Gastrocnemius medialis (tissue), 4 donors: ENCODE data around the gene SYT2. TPM values are rescaled to one million over a fixed set of nuclear protein-coding genes. Genes with fewer than 3 reads are reported as not detected.

ENCODE experiments used
- ATAC-seq, 2 donors: fragments of 150-250 bp; one replicate each; pipeline ENCODE4 v1.9.1; 2016
- DNase-seq, 2 donors: peaks; one replicate each; pipeline ENCODE4 v3.0.0-alpha.2; 2019
- H3K27ac ChIP-seq, 4 donors: fragments of 200-600 bp; sonication (generic); 1 replicate in 1 of 4; 2 replicates in 3 of 4; pipeline ENCODE4 v1.5.1; 2016 to 2018; ENCODE audit warnings: mild to moderate bottlenecking in 2 of 4, moderate library complexity in 1 of 4
- H3K27me3 ChIP-seq, 3 donors: fragments of 200-600 bp; sonication (generic) in 2 of 3; 1 replicate in 1 of 3; 2 replicates in 2 of 3; pipeline versions ENCODE4 v1.5.1 to v1.6.0; 2016 to 2019; ENCODE audit warnings: mild to moderate bottlenecking in 1 of 3, moderate library complexity in 1 of 3
- H3K36me3 ChIP-seq, 2 donors: fragments of 200-600 bp; sonication (generic) in 1 of 2; one replicate each; pipeline ENCODE4 v1.5.1; 2017 to 2018
- H3K4me1 ChIP-seq, 2 donors: fragments of 200-600 bp; sonication (generic) in 1 of 2; one replicate each; pipeline ENCODE4 v1.5.1; 2016 to 2017; ENCODE audit warnings: mild to moderate bottlenecking in 2 of 2
- H3K4me3 ChIP-seq, 4 donors: fragments of 200-600 bp; sonication (generic) in 3 of 4; 1 replicate in 1 of 4; 2 replicates in 3 of 4; pipeline ENCODE4 v1.5.1; 2016 to 2019; ENCODE audit warnings: mild to moderate bottlenecking in 2 of 4
- H3K9me3 ChIP-seq, 3 donors: fragments of 200-600 bp; sonication (generic) in 2 of 3; 1 replicate in 1 of 3; 2 replicates in 2 of 3; pipeline ENCODE4 v1.5.1; 2016 to 2019
- CTCF ChIP-seq, 5 experiments: fragments of 450-650 bp in 3 of 5; fragments of 200-600 bp in 2 of 5; sonication (generic) in 2 of 5; IDR thresholded peaks in 4 of 5; conservative IDR thresholded peaks in 1 of 5; 1 replicate in 4 of 5; 2 replicates in 1 of 5; pipeline ENCODE4 v1.5.1; 2016 to 2019; ENCODE audit warnings: antibody characterized with exemption in 5 of 5, mild to moderate bottlenecking in 3 of 5, moderate library complexity in 3 of 5
- POLR2A ChIP-seq, 2 donors: fragments of 450-650 bp; IDR thresholded peaks; one replicate each; pipeline ENCODE4 v1.6.1; 2017; ENCODE audit warnings: antibody characterized with exemption in 2 of 2, mild to moderate bottlenecking in 2 of 2, moderate library complexity in 2 of 2
- in situ Hi-C, 4 donors: fragments of 200-750 bp; cut with MboI; loops; one replicate each; pipeline versions ENCODE4 v1.15.0 to v1.8.0; 2017; ENCODE audit warnings: low sequenced_read_pairs in 4 of 4
- intact Hi-C: fragments of 100-400 bp; cut with DNase I; formaldehyde crosslinking; loops from one replicate; pipeline ENCODE4 v1.15.1; 2023; ENCODE audit warnings: low total_unique reads
- total RNA-seq, 4 donors: library from RNA; depleted of rRNA; stranded (reverse); fragments of >200 nt; gene quantifications; one replicate each; pipeline versions ENCODE4 v1.1.0 to v1.2.3, GENCODE V29; 2016

The SYT2 gene
- total RNA-seq, 4 donors from 2014 or later = not detected

- Histone ChIP-seq H3K9me3 (no peaks in the 10 kb centered on the region), H3K4me3 (no peak overlapping the region), H3K27me3 (peaks cover 8 to 18% (median 15%) of the 10 kb centered on the region in 3 donors), H3K4me1 (no peaks in the 10 kb centered on the region), H3K27ac (no peak overlapping the region), H3K36me3 (no peaks in the 10 kb centered on the region)
- no peak for DNase-seq
- TF ChIP-seq CTCF (IDR thresholded peaks at IDR 0.05 in 4 of 5, conservative IDR thresholded peaks at IDR 0.05 in 1 of 5) (no peak), POLR2A (IDR thresholded peaks at IDR 0.05) (no peak)
- in situ Hi-C loops = no loop called here
- intact Hi-C loops = no loop called here
- no peak for ATAC-seq
Observed at GRCh38 chr1:202697038-202697437, 13.2 kb downstream of the SYT2 start.

- H3K27ac ChIP-seq = no peak overlapping the region
- ATAC-seq (no peak), DNase-seq (no peak)
- H3K4me3 ChIP-seq = no peak overlapping the region
- TF ChIP-seq CTCF (IDR thresholded peaks at IDR 0.05 in 4 of 5, conservative IDR thresholded peaks at IDR 0.05 in 1 of 5) (no peak), POLR2A (IDR thresholded peaks at IDR 0.05) (no peak)
- peaks cover 8 to 18% (median 15%) of the 10 kb centered on the region in 3 donors for H3K27me3 ChIP-seq
- no peaks in the 10 kb centered on the region for H3K36me3 ChIP-seq
- no peaks in the 10 kb centered on the region for H3K9me3 ChIP-seq
- intact Hi-C loops (no loop called here), in situ Hi-C loops (no loop called here)
- no peaks in the 10 kb centered on the region for H3K4me1 ChIP-seq
Observed at GRCh38 chr1:202694314-202694713, 15.9 kb downstream of the SYT2 start.

- Histone ChIP-seq H3K27me3 (peaks cover 8 to 20% (median 15%) of the 10 kb centered on the region in 3 donors), H3K4me1 (no peaks in the 10 kb centered on the region), H3K9me3 (no peaks in the 10 kb centered on the region), H3K27ac (no peak overlapping the region), H3K36me3 (no peaks in the 10 kb centered on the region), H3K4me3 (no peak overlapping the region)
- in situ Hi-C loops (no loop called here), intact Hi-C loops (no loop called here)
- TF ChIP-seq CTCF (IDR thresholded peaks at IDR 0.05 in 4 of 5, conservative IDR thresholded peaks at IDR 0.05 in 1 of 5) (peak in 3 of 5 experiments; percentile 15 to 57 (median 33)), POLR2A (IDR thresholded peaks at IDR 0.05) (no peak)
- ATAC-seq = peak; percentile 46 to 56
- DNase-seq = peak in 1 of 2 donors; percentile 6
Observed at GRCh38 chr1:202692959-202693555, 17.2 kb downstream of the SYT2 start.

- ATAC-seq (no peak), DNase-seq (no peak)
- Histone ChIP-seq H3K36me3 (no peaks in the 10 kb centered on the region), H3K27ac (no peak overlapping the region), H3K4me1 (no peaks in the 10 kb centered on the region), H3K27me3 (peaks cover 4 to 16% (median 15%) of the 10 kb centered on the region in 3 donors), H3K4me3 (no peak overlapping the region), H3K9me3 (no peaks in the 10 kb centered on the region)
- in situ Hi-C loops = no loop called here
- TF ChIP-seq CTCF (IDR thresholded peaks at IDR 0.05 in 4 of 5, conservative IDR thresholded peaks at IDR 0.05 in 1 of 5) = no peak
- TF ChIP-seq POLR2A (IDR thresholded peaks at IDR 0.05) = no peak
- intact Hi-C loops = no loop called here
Observed at GRCh38 chr1:202691816-202692215, 18.4 kb downstream of the SYT2 start.
